Neural cell (in vitro differentiated cells): Measurements from ENCODE around the gene USP28.

Experiments
- CTCF ChIP-seq: fragments of 450-650 bp; IDR thresholded peaks from 2 replicates; pipeline ENCODE4 v1.5.1; 2014; ENCODE audit warnings: antibody characterized with exemption, mild to moderate bottlenecking, moderate library complexity; ENCODE audit not compliant: poor library complexity, severe bottlenecking
- EP300 ChIP-seq: fragments of 450-650 bp; conservative IDR thresholded peaks from 2 replicates; pipeline ENCODE4 v1.6.1; 2014; ENCODE audit warnings: antibody characterized with exemption, mild to moderate bottlenecking, moderate library complexity; ENCODE audit not compliant: poor library complexity, severe bottlenecking
- RAD21 ChIP-seq: fragments of 450-650 bp; conservative IDR thresholded peaks from 2 replicates; pipeline ENCODE4 v1.6.1; 2014; ENCODE audit warnings: antibody characterized with exemption, mild to moderate bottlenecking, moderate library complexity
- REST ChIP-seq: IDR thresholded peaks from 2 replicates; pipeline ENCODE4 v1.6.1; 2012; ENCODE audit warnings: borderline replicate concordance
- SMC3 ChIP-seq: fragments of 450-650 bp; conservative IDR thresholded peaks from 2 replicates; pipeline ENCODE4 v1.6.1; 2014; ENCODE audit warnings: antibody characterized with exemption, mild to moderate bottlenecking, moderate library complexity; ENCODE audit not compliant: poor library complexity

GRCh38 chr11:113814181-113814580 is 61.2 kb downstream of the USP28 start:
- TF ChIP-seq REST (no peak), CTCF (no peak), RAD21 (no peak), EP300 (no peak), SMC3 (no peak)
